Keratinocyte (primary cell): ENCODE results near the gene HIP1.

Source experiments
- EZH2 ChIP-seq: IDR thresholded peaks from one replicate; pipeline ENCODE4 v1.6.1; 2012; ENCODE audit warnings: inconsistent platforms, mild to moderate bottlenecking, low read length, moderate library complexity
- TF ChIP-seq, protein P1 (sequence below), 3 experiments: IDR thresholded peaks in 1 of 3; conservative IDR thresholded peaks in 1 of 3; optimal IDR thresholded peaks in 1 of 3; 2 replicates in 2 of 3; 3 replicates in 1 of 3; pipeline versions ENCODE3 to v1.5.1; 2011; ENCODE audit warnings: low read length in 3 of 3, mild to moderate bottlenecking in 3 of 3, moderate library complexity in 2 of 3, control low read depth in 1 of 3, inconsistent platforms in 1 of 3; ENCODE audit not compliant: insufficient read depth in 2 of 3; ENCODE audit errors: extremely low read depth in 1 of 3

DNA sequence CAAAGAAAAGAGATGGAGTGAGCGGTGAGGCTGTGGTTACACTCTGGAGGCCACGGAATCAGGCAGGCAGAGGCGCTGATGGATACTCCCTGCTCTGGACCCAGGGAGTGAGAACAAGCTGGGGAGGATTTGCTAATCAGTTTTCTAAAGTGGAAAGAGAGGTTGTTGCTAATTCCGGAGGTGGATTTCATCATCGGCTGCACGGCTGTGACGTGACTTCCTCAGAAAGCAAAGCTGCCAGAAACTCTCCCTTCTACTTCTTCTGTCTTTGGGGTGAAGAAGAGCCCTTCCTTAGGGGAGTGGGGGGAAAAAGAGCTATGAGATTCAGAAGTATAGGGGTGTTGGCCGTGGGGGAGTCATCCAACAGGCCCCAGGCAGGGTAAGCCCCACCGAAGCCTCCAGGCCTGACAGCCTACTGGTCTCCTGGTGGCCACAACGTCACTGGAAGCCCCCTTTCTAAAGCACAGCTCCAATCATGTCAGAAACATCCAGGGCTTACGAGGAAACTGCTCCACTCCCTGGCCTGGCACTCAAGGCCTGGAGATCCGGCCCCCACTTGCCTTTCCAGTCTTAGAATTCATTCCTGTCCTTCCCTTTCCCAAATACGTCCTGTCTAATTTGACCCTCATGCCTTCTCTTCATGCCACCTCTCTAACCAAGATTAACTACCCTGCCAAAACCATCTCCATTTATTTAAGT, 114.5 kb downstream of the HIP1 start:
- TF ChIP-seq EZH2: no peak
- TF ChIP-seq, protein P1, sequence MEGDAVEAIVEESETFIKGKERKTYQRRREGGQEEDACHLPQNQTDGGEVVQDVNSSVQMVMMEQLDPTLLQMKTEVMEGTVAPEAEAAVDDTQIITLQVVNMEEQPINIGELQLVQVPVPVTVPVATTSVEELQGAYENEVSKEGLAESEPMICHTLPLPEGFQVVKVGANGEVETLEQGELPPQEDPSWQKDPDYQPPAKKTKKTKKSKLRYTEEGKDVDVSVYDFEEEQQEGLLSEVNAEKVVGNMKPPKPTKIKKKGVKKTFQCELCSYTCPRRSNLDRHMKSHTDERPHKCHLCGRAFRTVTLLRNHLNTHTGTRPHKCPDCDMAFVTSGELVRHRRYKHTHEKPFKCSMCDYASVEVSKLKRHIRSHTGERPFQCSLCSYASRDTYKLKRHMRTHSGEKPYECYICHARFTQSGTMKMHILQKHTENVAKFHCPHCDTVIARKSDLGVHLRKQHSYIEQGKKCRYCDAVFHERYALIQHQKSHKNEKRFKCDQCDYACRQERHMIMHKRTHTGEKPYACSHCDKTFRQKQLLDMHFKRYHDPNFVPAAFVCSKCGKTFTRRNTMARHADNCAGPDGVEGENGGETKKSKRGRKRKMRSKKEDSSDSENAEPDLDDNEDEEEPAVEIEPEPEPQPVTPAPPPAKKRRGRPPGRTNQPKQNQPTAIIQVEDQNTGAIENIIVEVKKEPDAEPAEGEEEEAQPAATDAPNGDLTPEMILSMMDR (optimal IDR thresholded peaks at IDR 0.05 in 1 of 3, IDR thresholded peaks at IDR 0.05 in 1 of 3, conservative IDR thresholded peaks at IDR 0.05 in 1 of 3; ENCODE audit: extremely low read depth in 1 of 3, insufficient read depth in 2 of 3, low read length in 3 of 3): no peak
